ENCODE measurements around the gene FGF18. TPM values are rescaled to one million over a fixed set of nuclear protein-coding genes. Genes with fewer than 3 reads are reported as not detected.

Gene FGF18
- total and polyA plus RNA-seq, 2 donors (not counting 3 experiments of a cell fraction or from before 2014, with no cell fraction given): 0.04 to 0.27 TPM

DNA sequence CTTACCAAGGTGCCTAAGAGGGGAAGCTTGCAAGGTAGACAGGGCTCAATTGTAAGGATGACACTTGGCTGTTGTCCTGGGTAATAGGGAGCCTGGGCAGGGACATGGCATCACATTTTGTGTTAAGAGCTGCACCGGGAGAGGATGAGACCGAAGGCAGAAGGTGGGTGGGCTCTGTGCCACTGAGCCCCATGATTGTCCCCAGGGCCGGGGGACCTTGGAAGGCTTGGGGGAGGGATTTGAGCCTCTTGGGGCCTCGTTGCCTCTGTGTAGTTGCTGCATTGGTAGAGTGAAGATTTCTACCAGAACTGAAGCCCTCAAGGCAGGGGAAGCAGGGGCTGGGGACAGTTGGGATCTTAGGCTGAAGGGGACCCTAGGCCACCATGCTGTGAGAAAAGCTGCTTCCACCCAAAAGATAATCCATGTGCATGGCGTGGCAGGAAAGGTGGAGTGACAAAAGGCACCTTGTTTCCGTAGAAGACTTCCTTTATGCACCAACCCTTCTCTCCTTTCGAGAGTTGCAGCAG is 11.9 kb downstream of the FGF18 start:
- no peaks in the 10 kb centered on the region for H3K79me2 ChIP-seq (ENCODE audit: control insufficient read depth, insufficient read depth, low read length)
- DNase-seq (ENCODE audit: low read depth, low spot score): no peak
- H2AFZ ChIP-seq (ENCODE audit: low read depth, low read length): no peak overlapping the region
- no peak for FAIRE-seq
- H3K27me3 ChIP-seq (ENCODE audit: control insufficient read depth in 2 of 2, insufficient read depth in 2 of 2, low read length in 2 of 2): no peaks in the 10 kb centered on the region
- no peaks in the 10 kb centered on the region for H3K9me1 ChIP-seq (replicated peaks; ENCODE audit: control insufficient read depth, extremely low read depth, insufficient read depth, low read length)
- intact Hi-C loops (cut with micrococcal nuclease): no loop called here
- no peak overlapping the region for H3K9ac ChIP-seq (replicated peaks; ENCODE audit: extremely low read depth, insufficient read depth, low read length)
- CTCF ChIA-PET: no interaction called here
- H4K20me1 ChIP-seq (replicated peaks; ENCODE audit: control insufficient read depth, extremely low read depth, insufficient read depth, low read length): no peaks in the 10 kb centered on the region
- no peak overlapping the region for H3K27ac ChIP-seq (ENCODE audit: insufficient read depth, low read depth, low read length)
- no TSS peak for BruUV-seq (replicated peaks)
- no peaks in the 10 kb centered on the region for H3K4me1 ChIP-seq (ENCODE audit: control insufficient read depth, extremely low read depth, insufficient read depth, low read length)
- dilution Hi-C loops (cut with MboI; ENCODE audit: extremely low pct_ligation_motif_present, low sequenced_read_pairs): no loop called here
- POLR2A ChIA-PET: no interaction called here
- no peaks in the 10 kb centered on the region for H3K36me3 ChIP-seq (ENCODE audit: control insufficient read depth in 2 of 2, extremely low read depth in 1 of 2, insufficient read depth in 2 of 2, low read length in 2 of 2)
- no peaks in the 10 kb centered on the region for H3K9me3 ChIP-seq (replicated peaks; ENCODE audit: control insufficient read depth, insufficient read depth, low read length)
- TF ChIP-seq MYC (IDR thresholded peaks at IDR 0.05; ENCODE audit: low read depth, low read length) (no peak), JUN (IDR thresholded peaks at IDR 0.05; ENCODE audit: borderline replicate concordance, insufficient read depth, insufficient read length, low read depth) (no peak), POLR2A (IDR thresholded peaks at IDR 0.05; ENCODE audit: low read depth, low read length) (no peak), FOS (IDR thresholded peaks at IDR 0.05; ENCODE audit: borderline replicate concordance, insufficient read depth, low read length) (no peak), EZH2 (IDR thresholded peaks at IDR 0.05; ENCODE audit: borderline replicate concordance, low read depth, low read length, severe bottlenecking) (no peak), POLR2AphosphoS5 (IDR thresholded peaks at IDR 0.05; ENCODE audit: insufficient read depth, low read depth, low read length) (no peak), GATA2 (IDR thresholded peaks at IDR 0.05; ENCODE audit: insufficient read depth, insufficient read length, low read depth, low read length) (no peak), CTCF (IDR thresholded peaks at IDR 0.05; ENCODE audit: extremely low read depth in 1 of 2, insufficient read depth in 1 of 2, low read depth in 1 of 2, low read length in 2 of 2) (no peak)
- TF ChIP-seq, protein P1, sequence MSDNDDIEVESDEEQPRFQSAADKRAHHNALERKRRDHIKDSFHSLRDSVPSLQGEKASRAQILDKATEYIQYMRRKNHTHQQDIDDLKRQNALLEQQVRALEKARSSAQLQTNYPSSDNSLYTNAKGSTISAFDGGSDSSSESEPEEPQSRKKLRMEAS (IDR thresholded peaks at IDR 0.05; ENCODE audit: insufficient read depth, insufficient read length): no peak
- H3K4me2 ChIP-seq (ENCODE audit: insufficient read depth, low read length): no peak overlapping the region
- H3K4me3 ChIP-seq (replicated peaks in 1 of 3; ENCODE audit: insufficient read depth in 1 of 3, low read depth in 1 of 3, low read length in 3 of 3): no peak overlapping the region

Measured in endothelial cell of umbilical vein (primary cell).